GM04504 (cell line): ENCODE results near the gene ANKS6.

Experiments used
- DNase-seq: peaks from one replicate; pipeline ENCODE4 v3.0.0-alpha.2; 2012; ENCODE audit warnings: low read depth

ANKS6 gene

DNA sequence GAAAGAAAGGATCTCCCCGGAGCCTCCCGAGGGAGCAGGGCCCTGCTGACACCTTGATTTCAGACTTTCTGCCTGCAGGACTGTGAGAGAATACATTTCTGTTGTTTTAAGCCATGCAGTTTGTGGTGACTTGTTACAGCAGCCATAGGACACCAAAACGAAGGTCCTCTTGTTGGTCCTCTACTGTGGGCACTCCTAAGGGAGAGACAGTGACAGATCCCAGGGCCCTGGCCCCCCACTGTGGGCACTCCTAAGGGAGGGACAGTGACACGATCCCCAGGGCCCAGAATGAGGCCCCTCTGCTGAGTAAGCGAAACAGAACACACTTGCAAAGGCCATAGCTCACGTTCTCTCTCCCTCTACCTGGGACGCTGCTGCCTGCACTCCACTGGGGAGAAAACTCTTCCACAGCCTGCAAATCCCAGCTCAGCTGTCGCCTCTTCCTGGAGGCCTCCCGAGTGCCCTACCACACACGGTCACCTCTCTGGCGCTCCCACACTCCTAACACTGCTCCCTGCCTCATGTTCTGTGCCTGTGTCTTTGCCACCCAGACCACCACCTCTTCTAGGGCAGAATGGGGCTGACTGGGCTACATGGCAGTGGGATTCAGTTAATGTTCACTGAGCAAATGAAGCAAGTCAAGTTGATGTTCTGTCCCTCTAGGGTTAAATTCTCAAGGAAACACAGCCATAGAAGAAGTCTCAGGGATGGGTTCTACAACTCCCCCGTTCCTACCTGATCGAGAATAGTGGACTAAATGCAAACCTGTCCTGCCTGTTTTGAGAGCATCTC is 23.8 kb downstream of the ANKS6 start:
- DNase-seq, result no peak

DNA sequence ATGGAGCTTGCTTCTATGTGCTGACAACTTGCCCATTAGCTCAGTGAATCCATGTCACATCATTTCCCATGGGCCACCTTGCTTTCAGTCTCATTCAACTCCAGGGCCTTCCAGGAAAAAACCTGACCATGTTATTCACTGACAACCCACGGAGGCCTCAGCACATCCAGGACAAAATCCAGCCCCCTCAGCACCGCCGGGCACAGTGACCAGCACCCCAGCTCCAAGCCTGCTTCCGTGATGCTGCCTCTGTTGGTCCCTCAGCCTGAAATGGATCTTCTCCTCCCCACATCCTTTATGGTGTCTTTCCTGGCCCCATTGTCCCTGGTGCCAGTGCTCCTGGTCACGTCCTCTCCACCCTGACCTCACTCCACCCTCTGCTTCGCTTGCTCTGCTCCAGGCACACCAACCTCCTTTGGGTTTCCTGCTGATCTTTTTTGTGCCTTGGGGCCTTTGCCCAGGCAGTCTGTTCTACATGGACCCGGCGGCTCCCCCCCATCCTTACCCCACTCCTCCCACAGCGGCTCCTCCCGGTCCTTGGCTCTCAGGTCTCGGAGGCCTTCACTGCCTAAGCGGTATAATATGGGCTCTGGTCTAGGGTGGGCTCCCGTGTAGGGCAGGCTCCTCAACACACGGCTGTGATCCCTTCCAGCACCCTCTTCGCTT is 25.0 kb downstream of the ANKS6 start:
- no peak for DNase-seq

DNA sequence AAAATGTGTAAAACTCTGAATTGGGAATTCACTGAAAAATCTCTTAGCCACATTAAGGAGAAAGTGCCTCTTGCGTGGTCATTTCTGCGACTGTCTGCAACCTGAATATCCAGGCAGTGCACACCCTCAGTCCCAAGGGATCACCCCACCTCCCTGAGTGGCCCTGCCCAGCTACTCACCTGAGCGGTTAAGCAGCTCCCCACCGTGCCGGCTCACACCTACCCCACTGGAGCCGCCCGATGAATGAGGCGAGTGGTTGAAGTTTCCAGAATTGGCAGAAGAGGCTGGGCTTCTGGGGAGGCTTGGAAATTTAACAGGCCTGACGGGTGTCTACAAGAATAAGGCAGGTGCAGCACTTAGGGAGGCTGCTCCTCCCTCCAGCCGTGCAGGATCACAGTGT is 25.6 kb downstream of the ANKS6 start:
- DNase-seq, result no peak

DNA sequence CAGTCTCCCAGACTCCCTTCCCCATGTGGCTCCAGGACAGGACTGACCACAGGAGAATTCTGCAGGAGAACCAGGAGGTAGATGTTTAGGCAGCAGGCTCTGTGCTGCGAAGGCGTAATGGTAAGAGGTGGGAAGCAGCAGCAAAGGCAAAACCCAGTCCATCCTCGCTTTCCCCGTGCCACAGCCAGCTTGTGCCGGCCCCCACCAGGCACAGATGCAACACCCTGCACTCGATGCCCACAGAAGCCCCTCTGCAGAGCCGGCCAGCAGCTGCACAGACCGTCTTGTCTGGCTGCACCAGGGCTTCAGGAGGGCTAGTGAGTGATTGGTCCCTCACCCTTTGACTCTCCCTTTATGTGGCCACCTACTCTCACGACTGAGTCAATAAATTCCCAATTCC is 28.0 kb downstream of the ANKS6 start:
- no peak for DNase-seq

DNA sequence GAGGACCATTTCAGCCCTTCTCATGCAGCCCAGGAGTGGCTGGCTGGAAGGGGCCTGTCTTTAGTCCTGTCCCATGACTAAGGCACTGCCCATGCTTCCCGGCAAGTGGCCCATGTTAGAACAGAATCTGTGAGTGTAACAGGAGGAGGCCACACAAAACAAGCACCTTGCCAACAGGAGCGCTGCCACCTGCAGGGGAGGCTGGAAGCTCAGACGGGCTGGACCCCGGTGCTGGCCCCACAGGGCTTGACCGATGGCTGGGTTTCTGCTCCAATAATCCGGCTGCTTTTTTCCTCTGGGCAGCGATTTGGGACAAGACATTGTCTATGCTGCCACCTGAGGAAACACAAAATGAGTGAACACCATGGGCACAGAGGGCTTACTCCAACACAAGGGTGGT is 28.4 kb downstream of the ANKS6 start:
- DNase-seq, result no peak

DNA sequence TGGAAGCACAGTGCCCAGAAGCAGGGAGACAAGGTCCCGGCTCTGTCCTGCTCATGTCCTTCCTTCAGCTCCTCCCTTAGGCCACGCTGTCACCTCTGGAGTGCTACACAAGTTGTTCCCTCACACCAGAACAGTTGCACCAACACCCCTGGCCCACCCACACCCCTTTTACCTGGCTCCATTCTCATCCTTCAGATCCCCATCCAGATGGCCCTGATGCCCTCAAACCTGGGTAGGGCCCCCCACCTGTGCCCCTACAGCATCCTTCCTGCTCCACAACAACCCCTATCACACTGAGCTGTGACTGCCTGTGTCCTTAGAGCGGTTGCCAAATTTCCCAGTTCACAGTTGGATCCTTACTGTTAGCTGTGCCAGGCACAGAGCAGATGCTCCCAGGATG is 29.2 kb downstream of the ANKS6 start:
- no peak for DNase-seq

DNA sequence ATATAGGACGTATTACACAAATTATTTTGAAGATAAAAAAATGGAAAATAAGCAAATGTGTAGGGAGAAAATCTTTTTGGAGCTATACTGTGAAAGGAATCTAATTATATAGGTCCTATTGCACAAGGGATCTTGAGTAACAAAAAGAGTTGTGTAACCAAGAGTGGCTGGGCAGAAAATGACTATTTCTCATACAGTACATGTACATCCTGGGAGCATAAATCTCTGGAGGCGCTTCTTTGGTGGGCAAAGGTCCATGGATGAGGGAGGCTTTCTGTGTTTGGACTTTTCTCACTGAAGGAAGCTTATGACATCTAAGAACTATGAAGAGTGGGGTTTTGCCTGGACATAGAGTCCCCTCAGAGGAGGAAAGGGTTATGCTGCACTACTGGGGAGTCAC is 29.8 kb downstream of the ANKS6 start:
- no peak for DNase-seq

DNA sequence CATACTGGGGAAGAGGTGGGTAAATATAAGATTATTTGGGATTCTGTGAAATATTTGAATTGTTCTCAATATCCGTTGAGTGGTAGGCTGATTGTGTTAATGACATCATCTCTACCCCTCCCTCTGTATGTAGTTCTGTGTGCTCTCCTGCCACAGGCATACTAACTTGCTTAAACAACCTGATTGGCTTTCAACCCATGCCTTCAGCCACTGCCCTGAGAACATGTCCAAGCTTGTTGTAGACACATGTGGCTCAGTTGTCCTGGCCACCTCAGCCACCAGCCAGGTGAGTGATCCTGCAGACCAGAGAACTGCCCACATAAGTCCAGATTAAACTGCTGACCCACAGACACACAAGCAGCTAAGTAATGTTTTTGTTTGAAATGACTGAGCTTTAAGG is 31.1 kb downstream of the ANKS6 start:
- DNase-seq, result no peak

DNA sequence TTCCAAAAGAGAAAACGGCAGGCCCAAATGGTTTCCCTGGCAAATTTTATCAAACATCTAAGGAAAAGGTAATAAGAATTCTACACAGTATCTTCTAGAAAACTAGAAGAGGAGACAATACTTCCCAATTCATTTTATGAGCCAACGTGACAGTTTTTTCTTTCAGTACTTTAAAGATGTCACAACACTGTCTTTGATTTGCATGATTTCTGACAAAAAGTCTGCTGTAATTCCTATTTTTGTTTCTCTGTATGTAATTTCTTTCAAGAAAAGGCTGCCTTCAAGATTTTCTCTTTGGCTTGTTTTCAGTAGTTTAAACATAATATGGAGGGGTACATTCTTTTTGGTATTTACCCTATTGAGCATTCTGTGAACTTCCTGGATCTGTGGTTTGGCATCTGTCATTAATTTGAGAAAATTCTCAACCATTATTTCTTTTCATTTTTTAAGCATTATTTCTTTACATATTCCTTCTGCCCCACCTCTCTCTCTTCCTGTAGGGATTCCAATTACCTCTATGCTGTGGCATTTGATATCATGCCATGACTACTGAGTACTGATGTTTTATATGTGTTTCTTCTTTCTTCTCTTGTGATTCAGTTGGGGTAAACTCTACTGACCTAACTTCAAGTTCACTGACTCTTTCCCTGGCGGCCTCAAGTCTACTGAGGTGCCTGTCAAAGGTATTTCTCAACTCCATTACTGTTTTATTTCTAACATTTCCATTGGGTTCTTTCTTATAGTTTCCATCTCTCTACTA is 32.2 kb downstream of the ANKS6 start:
- DNase-seq, result no peak

DNA sequence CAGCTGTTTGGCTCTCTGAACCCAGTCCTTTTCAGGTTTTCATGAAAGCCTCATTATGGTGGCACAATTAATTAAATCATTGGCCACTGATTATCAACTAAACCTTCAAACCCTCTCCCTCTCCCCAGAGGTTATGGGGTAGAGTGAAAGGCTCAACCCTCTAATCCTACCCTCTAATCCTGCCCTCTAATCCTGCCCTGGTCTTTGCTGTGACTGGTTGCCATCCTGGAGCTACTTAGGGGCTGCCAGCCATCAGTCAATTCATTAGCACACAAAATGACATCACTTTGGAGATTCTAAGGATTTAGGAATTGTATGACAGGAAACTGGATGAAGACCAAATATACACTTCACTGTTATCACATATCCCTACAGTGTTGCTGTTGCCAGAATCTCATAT is 36.1 kb downstream of the ANKS6 start:
- no peak for DNase-seq

DNA sequence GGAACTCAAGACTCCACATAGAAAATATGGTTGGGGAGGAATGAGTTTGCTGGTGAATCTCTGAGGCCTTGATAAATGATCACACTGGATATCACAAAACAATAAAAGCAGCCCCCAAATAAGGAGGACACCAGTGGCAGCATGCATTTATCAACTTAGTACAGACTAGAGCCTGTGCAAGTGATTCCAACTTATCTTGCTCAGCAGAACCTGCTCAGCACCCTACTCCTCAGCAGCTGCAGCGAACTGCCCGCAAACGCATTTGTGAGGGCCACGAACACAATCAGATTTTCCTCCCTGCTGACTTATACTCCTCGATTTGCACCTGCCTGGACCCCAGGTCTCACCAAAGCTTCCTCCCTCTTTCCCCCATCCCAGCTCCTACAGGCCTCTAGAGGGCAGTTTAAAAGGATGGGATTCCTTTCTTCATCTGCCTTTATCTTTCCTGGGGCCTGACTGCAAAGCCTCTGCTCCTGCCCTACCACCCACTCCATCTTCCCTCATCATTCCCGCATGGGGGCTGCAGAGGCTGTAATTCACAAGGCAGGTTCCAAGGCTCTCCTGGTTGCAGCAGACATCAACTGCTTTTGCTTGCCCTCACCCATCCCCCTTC is 41.2 kb downstream of the ANKS6 start:
- no peak for DNase-seq

DNA sequence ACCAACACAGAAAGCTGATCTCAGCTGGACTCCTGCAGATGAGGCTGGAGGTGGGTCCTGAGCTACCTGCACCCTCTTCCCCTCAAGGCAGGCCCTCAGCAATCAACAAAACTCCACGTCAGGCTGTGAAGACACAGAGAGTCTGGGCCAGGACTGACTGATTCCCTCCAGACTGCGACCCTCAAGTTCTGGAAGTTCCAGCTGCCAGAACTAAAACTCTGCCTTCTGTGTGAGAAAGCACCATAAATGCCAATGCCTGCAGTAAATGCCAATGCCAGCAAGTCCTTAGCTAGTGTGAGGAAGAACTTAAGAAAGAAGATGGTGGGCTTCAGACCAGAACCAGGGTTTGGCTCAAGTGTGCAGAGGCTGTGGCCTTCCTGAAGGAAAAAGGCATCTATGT is 45.1 kb downstream of the ANKS6 start:
- no peak for DNase-seq

DNA sequence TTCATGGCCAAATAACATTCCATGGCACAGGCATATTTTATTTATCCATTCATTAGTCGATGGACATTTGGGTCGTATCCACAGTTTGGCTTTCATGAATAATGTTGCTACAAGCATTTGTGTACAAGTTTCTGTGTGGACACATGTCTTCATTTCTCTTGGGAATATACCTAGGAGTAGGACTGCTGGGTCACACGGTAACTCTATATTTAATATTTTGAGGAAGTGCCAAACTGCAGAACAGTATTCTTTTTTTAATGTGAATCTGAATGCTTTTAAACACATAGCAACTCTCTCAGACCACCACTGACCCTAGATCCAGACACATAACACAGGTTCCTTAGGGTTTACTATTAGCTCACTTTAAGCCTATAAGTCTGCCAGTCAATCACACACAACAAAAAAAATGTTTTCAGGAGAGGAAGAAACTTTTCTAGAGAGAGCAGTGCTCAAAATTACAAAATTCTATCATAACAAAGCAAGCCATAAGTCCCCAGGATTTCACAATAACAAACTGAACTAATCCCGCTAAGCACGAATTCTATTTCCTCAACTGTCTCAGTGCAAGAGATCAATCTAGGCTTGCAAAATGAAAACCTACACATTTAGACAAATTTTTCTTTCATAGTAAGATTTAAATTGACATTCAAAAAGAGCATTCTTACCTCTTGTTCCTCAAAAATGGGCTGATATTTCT is 45.8 kb downstream of the ANKS6 start:
- DNase-seq, result no peak

DNA sequence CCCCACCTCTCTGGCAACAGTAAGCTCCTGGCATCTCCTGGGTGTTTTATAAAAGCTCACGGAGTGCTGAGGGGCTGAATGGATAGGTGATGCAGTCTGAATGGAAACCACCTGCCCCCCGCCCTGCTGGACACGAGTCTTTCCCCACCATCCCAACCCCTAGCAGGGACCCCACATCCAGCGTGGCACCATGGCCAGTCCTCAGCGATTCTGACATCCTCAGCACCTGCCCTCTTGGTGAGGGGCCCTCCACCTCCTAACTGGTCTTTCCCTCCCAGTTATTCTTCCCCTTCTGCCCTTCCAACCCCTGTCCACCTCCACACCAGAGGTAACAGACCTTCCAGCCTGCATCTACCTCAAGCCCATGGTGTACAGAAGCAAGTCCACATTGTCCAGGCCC is 48.9 kb downstream of the ANKS6 start:
- no peak for DNase-seq

DNA sequence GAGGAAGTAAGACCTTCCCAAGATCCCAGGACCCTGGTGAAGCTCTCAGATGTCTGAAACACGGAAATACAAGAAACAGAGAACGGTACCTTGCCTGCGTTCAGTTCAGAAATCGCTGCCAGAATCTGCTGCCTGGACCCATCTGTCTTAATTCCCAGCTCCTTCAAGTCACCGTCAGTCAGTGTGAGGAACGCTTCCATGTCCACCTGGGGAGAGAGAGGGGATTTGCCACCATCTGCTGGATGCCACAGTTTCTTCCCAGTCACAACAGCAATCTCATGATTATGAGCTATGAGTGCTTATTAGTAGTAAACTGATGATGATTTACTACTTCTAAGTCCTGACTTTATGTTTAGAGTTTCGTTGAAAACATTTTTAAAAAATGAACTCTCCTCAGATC is 50.9 kb downstream of the ANKS6 start:
- DNase-seq, result no peak

DNA sequence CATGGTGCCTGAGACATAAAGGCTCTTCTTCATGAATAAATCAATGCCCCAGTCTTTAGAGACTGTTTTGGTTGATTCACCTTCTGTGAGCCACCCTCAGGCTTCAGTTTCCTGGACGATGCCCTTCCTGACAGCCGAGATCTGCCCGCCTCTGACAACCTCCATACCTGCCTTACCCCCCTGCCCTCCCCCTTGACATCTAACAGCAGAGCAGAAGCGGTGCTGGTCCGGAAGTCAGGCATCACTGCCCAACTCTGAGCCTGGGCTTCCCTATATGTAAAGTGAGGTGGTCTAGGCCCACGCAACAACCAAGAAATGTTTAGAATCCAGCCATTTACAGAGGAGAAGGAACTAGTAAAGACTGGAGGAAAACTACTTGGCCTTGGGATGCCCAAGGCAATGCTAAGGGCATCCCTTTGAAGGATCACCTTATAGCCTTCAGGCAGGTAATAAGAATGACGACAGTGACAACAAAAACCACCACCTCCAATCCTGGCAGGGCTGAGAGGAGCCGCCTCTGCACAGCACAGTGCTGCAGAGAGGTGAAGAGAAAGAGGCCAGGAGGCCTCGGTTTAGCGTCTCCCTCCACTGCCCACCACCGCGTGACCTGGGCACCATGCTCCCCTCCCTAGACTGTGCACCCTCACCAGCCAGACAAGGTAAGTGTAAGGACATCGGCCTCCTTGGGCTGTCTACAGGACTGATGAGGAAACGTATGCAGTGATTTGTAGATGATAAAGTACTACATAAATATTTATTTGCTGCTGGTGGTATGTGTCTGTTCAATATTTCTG is 52.3 kb downstream of the ANKS6 start:
- DNase-seq, result no peak

DNA sequence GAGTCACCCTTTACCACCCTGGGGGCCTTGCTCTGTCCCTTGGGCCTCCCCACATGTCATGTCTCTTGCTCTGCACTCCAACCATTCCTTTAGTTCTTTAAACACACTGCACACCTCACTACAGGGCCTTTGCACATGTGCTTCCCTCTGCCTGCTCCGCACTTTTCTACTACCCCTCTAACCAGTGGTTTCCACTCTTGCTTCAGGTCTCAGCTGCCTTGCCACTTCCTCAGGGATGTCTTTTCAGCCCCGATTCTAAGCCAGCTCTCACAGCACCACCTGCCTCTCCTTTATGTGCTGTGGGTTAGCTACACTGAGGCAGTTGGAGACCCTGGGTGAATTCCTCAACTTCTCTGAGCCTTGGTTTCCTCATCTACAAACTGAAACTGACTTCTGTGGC is 53.0 kb downstream of the ANKS6 start:
- DNase-seq, result no peak

DNA sequence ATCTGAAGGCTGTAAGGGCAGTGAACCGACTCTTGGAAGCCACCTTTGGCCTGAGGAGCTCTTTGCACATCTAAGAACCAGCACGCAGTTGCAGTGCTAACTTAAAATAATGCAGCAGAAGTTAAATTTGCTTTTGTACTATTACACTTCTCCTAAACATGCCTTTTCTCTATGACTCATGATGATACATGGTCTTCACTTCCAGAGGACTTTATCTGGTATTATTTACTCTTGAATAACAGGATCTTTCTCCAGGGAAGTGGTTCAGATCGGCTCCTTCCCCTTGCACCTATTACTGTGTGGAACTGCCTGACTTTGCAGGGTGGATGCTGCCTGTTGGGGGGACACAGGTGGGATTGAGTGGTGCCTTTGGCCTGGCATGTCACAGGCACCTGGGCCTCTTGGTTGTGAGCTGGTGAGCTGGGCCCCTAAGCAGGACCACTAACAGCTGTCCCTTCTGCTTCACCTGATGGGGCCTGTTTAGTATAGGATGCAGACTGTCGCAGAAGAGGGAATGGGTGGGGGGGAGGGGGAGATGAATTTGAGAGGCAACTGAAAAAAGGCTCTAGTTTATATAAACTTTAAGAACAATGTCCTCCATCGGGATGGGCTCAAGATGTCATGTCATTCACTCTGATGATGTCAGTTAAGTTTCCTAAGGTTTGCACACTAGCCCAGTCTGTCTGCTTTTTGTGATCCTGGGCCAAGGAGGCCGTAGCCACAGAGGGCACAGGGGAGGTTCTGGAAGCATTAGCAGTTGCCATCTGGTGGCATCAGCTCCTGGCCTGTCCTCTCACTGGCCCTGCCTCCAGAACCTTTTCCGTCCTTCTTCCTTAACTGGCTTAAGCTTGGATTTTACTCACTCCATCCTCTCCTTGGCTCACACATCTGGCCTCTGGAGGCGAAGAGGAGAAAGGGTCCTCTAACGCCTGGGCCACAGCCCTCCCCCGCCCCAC is 53.8 kb downstream of the ANKS6 start:
- no peak for DNase-seq

DNA sequence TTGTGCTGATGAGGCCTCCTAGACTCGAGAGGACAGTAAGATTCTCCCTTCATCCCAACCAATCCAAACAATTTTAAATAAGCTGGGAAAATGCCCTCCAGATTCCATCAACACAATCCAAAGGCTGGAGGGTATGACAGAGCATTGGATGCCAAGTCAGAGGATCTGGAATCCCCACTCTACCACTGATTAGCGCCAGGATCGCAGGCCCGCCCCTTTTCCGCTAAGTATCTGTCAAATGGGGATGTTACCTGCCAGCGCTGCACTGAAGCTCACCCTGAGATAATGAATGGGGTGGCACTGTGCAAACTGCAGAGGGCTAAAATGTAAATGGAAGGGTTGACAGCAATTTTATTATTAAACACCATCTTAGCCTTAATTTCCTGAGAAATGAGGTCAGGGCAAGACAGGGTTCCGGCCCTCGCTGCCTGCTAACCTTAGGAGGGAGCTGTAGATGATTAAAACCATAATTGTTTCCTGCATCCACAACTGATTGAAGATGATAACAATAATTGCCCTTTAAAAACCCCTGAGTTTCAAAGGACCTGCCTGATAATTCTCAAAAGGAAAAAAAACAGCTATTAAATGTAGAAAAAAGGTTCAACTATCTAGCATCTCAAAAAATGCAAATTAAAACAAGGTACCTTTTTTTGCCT is 56.0 kb downstream of the ANKS6 start:
- no peak for DNase-seq

DNA sequence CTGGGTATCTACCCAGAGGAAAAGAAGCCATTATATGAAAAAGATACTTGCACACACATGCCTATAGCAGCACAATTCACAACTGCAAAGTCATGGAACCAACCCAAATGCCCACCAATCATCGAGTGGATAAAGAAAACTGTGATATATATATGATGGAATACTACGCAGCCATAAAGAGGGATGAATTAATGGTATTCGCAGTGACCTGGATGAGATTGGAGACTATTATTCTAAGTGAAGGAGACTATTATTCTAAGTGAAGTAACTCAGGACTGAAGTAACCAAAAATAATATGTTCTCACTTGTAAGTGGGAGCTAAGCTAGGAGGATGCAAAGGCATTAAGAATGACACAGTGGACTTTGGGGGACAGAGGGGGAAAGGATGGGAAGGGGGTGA is 57.6 kb downstream of the ANKS6 start:
- DNase-seq, result no peak
